HG02798 (cell line): ENCODE results near the gene PPP6R1.

ENCODE experiments used
- ATAC-seq: cut with Tn5 transposase; IDR thresholded peaks from one replicate; pipeline ENCODE4 v1.9.1; 2021; ENCODE audit warnings: mild to moderate bottlenecking; ENCODE audit not compliant: unreplicated experiment, poor library complexity

Gene PPP6R1

GRCh38 chr19:55264531-55264930 lies 5.7 kb upstream of the PPP6R1 start:
- no peak for ATAC-seq

- no peak for ATAC-seq
These were observed 3.5 kb upstream of the PPP6R1 start for GRCh38 chr19:55262359-55262758.

GRCh38 chr19:55261671-55262126 lies 2.9 kb upstream of the PPP6R1 start:
- no peak for ATAC-seq

- no peak for ATAC-seq
These were observed 858 bp upstream of the PPP6R1 start for GRCh38 chr19:55259540-55260210.

- peak; percentile 17 for ATAC-seq
These were observed 365 bp downstream of the PPP6R1 start for GRCh38 chr19:55258476-55258827.

- ATAC-seq = no peak
These were observed 1.1 kb downstream of the PPP6R1 start for GRCh38 chr19:55257461-55258420.

GRCh38 chr19:55256562-55257460 lies 2.0 kb downstream of the PPP6R1 start:
- no peak for ATAC-seq

GRCh38 chr19:55255618-55256423 lies 3.0 kb downstream of the PPP6R1 start:
- no peak for ATAC-seq

- ATAC-seq = no peak
These were observed 4.2 kb downstream of the PPP6R1 start for GRCh38 chr19:55254625-55254977.

- ATAC-seq = peak; percentile 29
These were observed 4.8 kb downstream of the PPP6R1 start for GRCh38 chr19:55253842-55254624.

- no peak for ATAC-seq
These were observed 5.8 kb downstream of the PPP6R1 start for GRCh38 chr19:55252760-55253663.

- no peak for ATAC-seq
These were observed 7.3 kb downstream of the PPP6R1 start for GRCh38 chr19:55251341-55252081.

- ATAC-seq = no peak
These were observed 8.4 kb downstream of the PPP6R1 start for GRCh38 chr19:55250262-55251036.

- no peak for ATAC-seq
These were observed 9.0 kb downstream of the PPP6R1 start for GRCh38 chr19:55249841-55250240.

GRCh38 chr19:55248704-55249103 lies 10.1 kb downstream of the PPP6R1 start:
- ATAC-seq = no peak

- ATAC-seq = no peak
These were observed 10.6 kb downstream of the PPP6R1 start for GRCh38 chr19:55248166-55248675.
